ENCODE measurements around the gene CDCP2.
"Not testable (repeated sequence)": the region's sequence is repeated elsewhere in the genome, so short reads cannot be mapped to it uniquely, and the experiment has no call there.

CDCP2 gene

DNA sequence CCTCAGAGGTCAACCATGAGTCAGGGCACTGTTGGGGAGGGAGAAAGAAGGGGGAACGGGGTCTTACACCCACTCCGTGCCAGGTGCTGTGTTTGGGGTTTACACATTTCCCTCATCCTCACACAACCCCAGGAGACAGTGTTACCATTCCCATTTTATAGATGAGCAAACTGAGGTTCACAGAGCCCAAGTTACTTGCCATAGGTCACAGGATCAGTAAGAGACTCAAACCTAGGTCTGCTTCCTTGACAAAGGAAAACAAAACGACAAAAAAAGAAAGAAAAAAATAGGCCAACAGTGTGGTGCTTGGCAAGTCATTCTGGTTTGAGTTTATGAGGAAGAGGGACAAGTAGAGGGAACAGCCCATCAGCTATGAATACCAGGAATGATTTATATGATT, 16.3 kb upstream of the CDCP2 start:
- no peak overlapping the region for H3K4me3 ChIP-seq (ENCODE audit: low read depth, low read length)
- TF ChIP-seq, protein P1, sequence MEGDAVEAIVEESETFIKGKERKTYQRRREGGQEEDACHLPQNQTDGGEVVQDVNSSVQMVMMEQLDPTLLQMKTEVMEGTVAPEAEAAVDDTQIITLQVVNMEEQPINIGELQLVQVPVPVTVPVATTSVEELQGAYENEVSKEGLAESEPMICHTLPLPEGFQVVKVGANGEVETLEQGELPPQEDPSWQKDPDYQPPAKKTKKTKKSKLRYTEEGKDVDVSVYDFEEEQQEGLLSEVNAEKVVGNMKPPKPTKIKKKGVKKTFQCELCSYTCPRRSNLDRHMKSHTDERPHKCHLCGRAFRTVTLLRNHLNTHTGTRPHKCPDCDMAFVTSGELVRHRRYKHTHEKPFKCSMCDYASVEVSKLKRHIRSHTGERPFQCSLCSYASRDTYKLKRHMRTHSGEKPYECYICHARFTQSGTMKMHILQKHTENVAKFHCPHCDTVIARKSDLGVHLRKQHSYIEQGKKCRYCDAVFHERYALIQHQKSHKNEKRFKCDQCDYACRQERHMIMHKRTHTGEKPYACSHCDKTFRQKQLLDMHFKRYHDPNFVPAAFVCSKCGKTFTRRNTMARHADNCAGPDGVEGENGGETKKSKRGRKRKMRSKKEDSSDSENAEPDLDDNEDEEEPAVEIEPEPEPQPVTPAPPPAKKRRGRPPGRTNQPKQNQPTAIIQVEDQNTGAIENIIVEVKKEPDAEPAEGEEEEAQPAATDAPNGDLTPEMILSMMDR (IDR thresholded peaks at IDR 0.05; ENCODE audit: low read depth, low read length, missing control alignments): no peak
- in situ Hi-C loops (cut with HindIII; ENCODE audit: low sequenced_read_pairs): no loop called here
- no peak for DNase-seq (ENCODE audit: low read depth)

DNA sequence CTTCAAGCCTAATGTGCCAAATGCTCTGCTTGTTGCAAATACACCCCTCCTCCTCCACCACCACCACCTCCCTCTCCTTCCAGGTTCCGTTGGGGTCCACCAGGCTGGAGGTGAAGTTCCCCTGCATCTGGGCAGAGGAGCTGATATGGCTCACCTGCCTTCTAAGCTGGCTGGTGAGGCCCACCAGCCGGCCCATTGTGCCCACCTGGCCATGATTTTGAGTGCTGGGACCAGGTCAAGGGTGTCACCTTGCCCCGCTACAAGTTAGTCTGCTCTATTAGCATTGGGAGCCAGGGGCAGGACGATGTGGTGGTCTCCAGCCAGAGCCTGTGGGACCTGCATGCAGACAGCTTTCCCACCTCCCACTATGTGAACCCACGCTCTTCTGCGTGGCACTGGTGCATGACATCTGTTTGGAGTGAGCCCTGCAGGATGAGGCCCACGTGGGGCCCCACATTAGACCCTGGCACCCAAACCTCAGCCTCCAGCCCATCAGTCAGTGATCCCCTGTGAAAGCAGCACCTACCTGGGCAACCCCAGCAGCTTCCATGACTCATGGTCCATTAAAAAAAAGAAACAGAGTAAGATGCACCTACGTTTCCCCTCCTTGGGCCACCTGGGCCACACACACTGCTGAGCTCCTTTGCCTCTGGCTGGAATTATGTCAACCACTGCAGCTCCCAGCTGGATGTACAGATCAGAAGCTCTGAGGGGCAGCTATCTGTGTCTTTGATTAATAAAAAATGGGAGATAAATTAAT, 15.6 kb upstream of the CDCP2 start:
- TF ChIP-seq, protein P1 (IDR thresholded peaks at IDR 0.05; ENCODE audit: low read depth, low read length, missing control alignments): no peak
- H3K4me3 ChIP-seq (ENCODE audit: low read depth, low read length): no peak overlapping the region
- no peak for DNase-seq (ENCODE audit: low read depth)
- in situ Hi-C loops (cut with HindIII; ENCODE audit: low sequenced_read_pairs): no loop called here

DNA sequence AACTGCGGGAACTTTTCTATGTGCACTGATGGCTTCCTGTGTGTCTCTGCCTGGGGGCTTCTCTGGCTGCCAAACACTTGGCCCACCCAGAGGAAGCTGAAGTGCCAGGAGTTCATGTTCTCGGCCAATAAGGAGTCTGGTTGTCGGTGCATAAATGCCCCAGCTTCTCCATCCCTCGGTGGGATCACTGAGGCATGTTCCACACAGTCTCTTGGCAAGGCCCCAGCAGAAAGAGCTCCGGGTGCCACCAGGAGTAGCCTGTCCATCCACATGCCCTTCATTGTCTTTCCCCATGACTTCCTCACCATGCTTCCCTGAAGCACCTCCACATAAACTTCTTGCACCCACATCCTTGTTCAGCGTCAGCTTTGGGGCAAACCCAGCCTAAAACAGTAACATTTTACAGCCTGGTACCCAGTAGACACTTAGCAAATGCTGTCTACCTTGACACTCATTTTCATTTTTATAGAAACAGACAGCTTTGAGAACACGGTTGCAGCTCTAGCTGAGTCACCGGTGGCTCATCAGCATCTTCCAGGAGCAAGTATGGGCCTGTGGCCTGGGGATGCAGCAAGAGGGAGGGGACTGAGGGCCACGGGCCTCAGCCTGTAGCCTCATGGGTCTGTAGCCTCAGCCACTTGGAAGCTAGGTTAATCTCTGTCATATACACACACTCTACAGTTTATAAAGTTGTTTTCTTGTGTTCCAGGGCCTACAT, 14.8 kb upstream of the CDCP2 start:
- in situ Hi-C loops (cut with HindIII; ENCODE audit: low sequenced_read_pairs): no loop called here
- H3K4me3 ChIP-seq (ENCODE audit: low read depth, low read length): no peak overlapping the region
- no peak for DNase-seq (ENCODE audit: low read depth)
- TF ChIP-seq, protein P1 (IDR thresholded peaks at IDR 0.05; ENCODE audit: low read depth, low read length, missing control alignments): no peak

DNA sequence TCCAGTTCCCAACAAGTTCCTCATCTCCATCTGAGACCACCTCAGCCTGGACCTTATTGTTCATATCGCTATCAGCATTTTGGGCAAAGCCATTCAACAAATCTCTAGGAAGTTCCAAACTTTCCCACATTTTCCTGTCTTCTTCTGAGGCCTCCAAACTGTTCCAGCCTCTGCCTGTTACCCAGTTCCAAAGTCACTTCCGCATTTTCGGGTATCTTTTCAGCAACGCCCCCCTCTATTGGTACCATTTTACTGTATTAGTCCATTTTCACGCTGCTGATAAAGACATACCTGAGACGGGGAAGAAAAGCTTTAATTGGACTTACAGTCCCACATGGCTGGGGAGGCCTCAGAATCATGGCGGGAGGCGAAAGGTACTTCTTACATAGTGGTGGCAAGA, 13.6 kb upstream of the CDCP2 start:
- in situ Hi-C loops (cut with HindIII; ENCODE audit: low sequenced_read_pairs); DNase-seq (ENCODE audit: low read depth); H3K4me3 ChIP-seq (ENCODE audit: low read depth, low read length): not testable (repeated sequence)

DNA sequence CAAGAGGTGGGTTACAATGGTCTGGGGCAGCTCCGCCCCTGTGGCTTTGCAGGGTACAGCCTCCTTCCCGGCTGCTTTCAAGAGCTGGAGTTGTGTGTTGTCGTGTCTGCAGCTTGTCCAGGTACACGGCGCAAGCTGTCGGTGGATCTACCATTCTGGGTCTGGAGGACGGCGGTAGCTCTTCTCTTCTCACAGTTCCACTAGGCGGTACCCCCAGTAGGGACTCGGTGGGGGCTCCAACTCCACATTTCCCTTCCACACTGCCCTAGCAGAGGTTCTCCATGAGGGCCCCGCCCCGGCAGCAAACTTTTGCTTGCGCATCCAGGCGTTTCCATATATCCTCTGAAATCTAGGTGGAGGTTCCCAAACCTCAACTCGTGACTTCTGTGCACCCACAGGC, 12.3 kb upstream of the CDCP2 start:
- in situ Hi-C loops (cut with HindIII; ENCODE audit: low sequenced_read_pairs): no loop called here
- H3K4me3 ChIP-seq (ENCODE audit: low read depth, low read length): no peak overlapping the region
- DNase-seq (ENCODE audit: low read depth): no peak
- TF ChIP-seq, protein P1 (IDR thresholded peaks at IDR 0.05; ENCODE audit: low read depth, low read length, missing control alignments): no peak

DNA sequence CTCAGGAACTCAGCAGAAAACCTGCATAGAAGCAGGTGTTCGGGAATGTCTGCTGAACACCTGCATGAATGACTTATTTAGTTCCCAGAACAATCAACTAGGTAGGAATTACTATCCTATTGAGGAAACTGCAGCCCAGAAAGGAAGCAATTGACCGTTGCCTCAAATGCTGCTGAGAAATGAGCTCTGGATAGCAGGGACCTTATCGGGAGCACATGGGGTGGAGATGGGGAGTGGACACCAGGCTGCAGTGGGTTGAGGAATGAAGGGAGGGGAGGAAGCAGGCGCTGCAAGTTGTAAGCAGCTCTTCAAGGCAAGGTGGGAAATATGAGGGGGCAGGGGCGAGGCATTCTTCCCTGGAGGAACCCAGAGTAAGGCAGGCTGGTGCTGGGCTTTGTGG, 10.8 kb upstream of the CDCP2 start:
- TF ChIP-seq, protein P1 (IDR thresholded peaks at IDR 0.05; ENCODE audit: low read depth, low read length, missing control alignments): no peak
- no peak for DNase-seq (ENCODE audit: low read depth)
- in situ Hi-C loops (cut with HindIII; ENCODE audit: low sequenced_read_pairs): no loop called here
- no peak overlapping the region for H3K4me3 ChIP-seq (ENCODE audit: low read depth, low read length)

DNA sequence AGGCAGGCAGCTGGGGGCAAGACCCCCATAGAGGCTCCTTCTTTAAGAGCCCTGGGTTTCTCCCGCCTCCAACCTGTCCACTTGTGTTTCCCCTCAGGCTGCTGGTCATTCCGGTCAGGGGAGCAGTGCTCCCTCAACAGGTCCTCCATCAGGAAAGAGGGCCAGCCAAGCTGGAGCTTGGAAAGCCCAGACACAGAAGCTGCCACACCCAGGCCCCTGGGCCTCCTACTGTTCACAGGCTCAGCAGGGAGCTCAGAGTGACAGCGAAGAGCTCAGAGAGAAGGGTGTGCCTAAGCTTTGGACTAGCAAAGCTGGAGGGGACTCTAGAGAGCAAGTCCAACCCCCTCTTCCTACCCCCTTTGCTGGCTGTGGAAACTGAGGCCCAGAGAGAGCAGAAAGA, 10.3 kb upstream of the CDCP2 start:
- DNase-seq (ENCODE audit: low read depth): no peak
- TF ChIP-seq, protein P1 (IDR thresholded peaks at IDR 0.05; ENCODE audit: low read depth, low read length, missing control alignments): no peak
- in situ Hi-C loops (cut with HindIII; ENCODE audit: low sequenced_read_pairs): no loop called here
- no peak overlapping the region for H3K4me3 ChIP-seq (ENCODE audit: low read depth, low read length)

All from astrocyte of the cerebellum (primary cell).